Gastroesophageal sphincter (tissue), 3 donors: ENCODE data around the gene ING1.

Experiments used
- EP300 ChIP-seq: sonication (generic); formaldehyde crosslinking; IDR thresholded peaks from one replicate; pipeline ENCODE4 v1.6.1; 2017; ENCODE audit warnings: antibody characterized with exemption, mild to moderate bottlenecking
- POLR2A ChIP-seq, 2 donors: fragments of 450-650 bp; IDR thresholded peaks; one replicate each; pipeline ENCODE4 v1.6.1; 2017; ENCODE audit warnings: antibody characterized with exemption in 2 of 2, mild to moderate bottlenecking in 2 of 2, moderate library complexity in 1 of 2
- TF ChIP-seq, protein P1 (sequence below), 4 experiments: fragments of 200-600 bp in 2 of 4; fragments of 450-650 bp in 2 of 4; sonication (generic) in 1 of 4; IDR thresholded peaks; one replicate each; pipeline ENCODE4 v1.5.1; 2017 to 2019; ENCODE audit warnings: antibody characterized with exemption in 4 of 4, mild to moderate bottlenecking in 2 of 4, moderate library complexity in 2 of 4

DNA sequence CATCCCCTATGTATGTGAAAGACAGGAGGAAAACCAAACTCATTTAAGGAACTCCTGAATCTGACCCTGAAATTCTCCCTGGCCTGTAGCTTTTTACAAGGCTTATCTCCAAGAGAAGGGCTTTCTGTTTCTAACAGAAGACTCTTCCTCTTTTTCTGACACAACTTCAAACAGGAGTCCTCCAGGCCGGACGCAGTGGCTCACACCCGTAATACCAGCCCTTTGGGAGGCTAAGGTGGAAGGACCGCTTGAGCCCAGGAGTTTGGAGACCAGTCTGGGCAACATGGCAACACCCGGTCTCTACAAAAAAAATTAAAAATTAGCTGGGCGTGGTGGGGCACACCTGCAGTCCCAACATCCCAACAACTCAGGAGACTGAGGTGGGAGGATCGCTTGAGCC is 49.5 kb upstream of the ING1 start:
- TF ChIP-seq, protein P1, sequence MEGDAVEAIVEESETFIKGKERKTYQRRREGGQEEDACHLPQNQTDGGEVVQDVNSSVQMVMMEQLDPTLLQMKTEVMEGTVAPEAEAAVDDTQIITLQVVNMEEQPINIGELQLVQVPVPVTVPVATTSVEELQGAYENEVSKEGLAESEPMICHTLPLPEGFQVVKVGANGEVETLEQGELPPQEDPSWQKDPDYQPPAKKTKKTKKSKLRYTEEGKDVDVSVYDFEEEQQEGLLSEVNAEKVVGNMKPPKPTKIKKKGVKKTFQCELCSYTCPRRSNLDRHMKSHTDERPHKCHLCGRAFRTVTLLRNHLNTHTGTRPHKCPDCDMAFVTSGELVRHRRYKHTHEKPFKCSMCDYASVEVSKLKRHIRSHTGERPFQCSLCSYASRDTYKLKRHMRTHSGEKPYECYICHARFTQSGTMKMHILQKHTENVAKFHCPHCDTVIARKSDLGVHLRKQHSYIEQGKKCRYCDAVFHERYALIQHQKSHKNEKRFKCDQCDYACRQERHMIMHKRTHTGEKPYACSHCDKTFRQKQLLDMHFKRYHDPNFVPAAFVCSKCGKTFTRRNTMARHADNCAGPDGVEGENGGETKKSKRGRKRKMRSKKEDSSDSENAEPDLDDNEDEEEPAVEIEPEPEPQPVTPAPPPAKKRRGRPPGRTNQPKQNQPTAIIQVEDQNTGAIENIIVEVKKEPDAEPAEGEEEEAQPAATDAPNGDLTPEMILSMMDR (IDR thresholded peaks at IDR 0.05), result no peak
- TF ChIP-seq EP300 (no peak), POLR2A (IDR thresholded peaks at IDR 0.05) (no peak)
